GM12878 (cell line): ENCODE results near the gene GGPS1. TPM values are rescaled to one million over a fixed set of nuclear protein-coding genes. Genes with fewer than 3 reads are reported as not detected.
"Not testable (repeated sequence)": the region's sequence is repeated elsewhere in the genome, so short reads cannot be mapped to it uniquely, and the experiment has no call there.

Source experiments
- ATAC-seq: fragments of 200-7000 bp; cut with Tn5 transposase; 3 replicates; pipeline ENCODE4 v1.9.1; 2020; ENCODE audit warnings: mild to moderate bottlenecking, moderate library complexity
- BruUV-seq: library from RNA; stranded (reverse); fragments of 400-500 nt; replicated peaks from 2 replicates; lab custom pipeline; 2021; lab: Mats Ljungman, UMichigan
- CTCF ChIA-PET: fragments of 300-600 bp; sonication (Branson Sonifier 250); formaldehyde crosslinking; extraction: SDS; loops from one replicate; lab custom pipeline; 2021; ENCODE audit warnings: inconsistent platforms; lab: Yijun Ruan, JAX
- POLR2A ChIA-PET: fragments of 350-600 bp; formaldehyde crosslinking; extraction: SDS; loops from one replicate; lab custom pipeline; 2021; ENCODE audit warnings: inconsistent platforms; lab: Charles Lee
- RAD21 ChIA-PET: fragments of 300-600 bp; sonication (Branson Sonifier 250); formaldehyde crosslinking; loops from one replicate; lab custom pipeline; 2023; ENCODE audit warnings: antibody characterized with exemption; ENCODE audit not compliant: unreplicated experiment; lab: Charles Lee
- SMC1A ChIA-PET: fragments of 300-600 bp; sonication (Branson Sonifier 250); formaldehyde crosslinking; loops from one replicate; lab custom pipeline; 2023; ENCODE audit not compliant: unreplicated experiment, uncharacterized antibody; lab: Charles Lee
- DNase-seq: peaks from one replicate; pipeline ENCODE4 v3.0.0-alpha.2; 2011; ENCODE audit warnings: low read depth, low spot score
- FAIRE-seq: peaks from 3 replicates; lab custom pipeline; 2011; peaks lifted over from hg19 to GRCh38; lab: Jason Lieb, UNC
- H2AFZ ChIP-seq: 2 replicates; pipeline ENCODE4 v1.6.0; 2011; ENCODE audit warnings: low read depth, low read length, control low read depth; ENCODE audit not compliant: control insufficient read depth
- H3K27ac ChIP-seq: 2 replicates; pipeline ENCODE4 v1.5.1; 2011; ENCODE audit warnings: control low read depth; ENCODE audit not compliant: control insufficient read depth, insufficient read depth
- H3K27me3 ChIP-seq, 2 experiments: replicated peaks in 1 of 2; 2 replicates each; pipeline versions ENCODE4 v1.6.0 to v1.6.1; 2011; ENCODE audit warnings: low read length in 1 of 2; ENCODE audit not compliant: control insufficient read depth in 2 of 2, insufficient read depth in 2 of 2
- H3K36me3 ChIP-seq, 2 experiments: 2 replicates each; pipeline ENCODE4 v1.5.1; 2011; ENCODE audit warnings: low read length in 1 of 2; ENCODE audit not compliant: control insufficient read depth in 2 of 2, insufficient read depth in 2 of 2
- H3K4me1 ChIP-seq: 2 replicates; pipeline ENCODE4 v1.6.1; 2011; ENCODE audit warnings: mild to moderate bottlenecking, low read length, moderate library complexity, mixed read lengths; ENCODE audit not compliant: control insufficient read depth, insufficient read depth
- H3K4me2 ChIP-seq: 2 replicates; pipeline ENCODE4 v1.6.0; 2011; ENCODE audit warnings: control low read depth; ENCODE audit not compliant: control insufficient read depth, insufficient read depth
- H3K4me3 ChIP-seq: fragments of 200-600 bp; sonication (generic); 2 replicates; pipeline ENCODE4 v1.5.1; 2016
- H3K79me2 ChIP-seq: 2 replicates; pipeline ENCODE4 v1.6.0; 2011; ENCODE audit warnings: low read length; ENCODE audit not compliant: control insufficient read depth, insufficient read depth
- H3K9ac ChIP-seq: 2 replicates; pipeline ENCODE4 v1.8.0; 2011; ENCODE audit warnings: low read length, control low read depth, mixed read lengths; ENCODE audit not compliant: control insufficient read depth, insufficient read depth
- H3K9me3 ChIP-seq: replicated peaks from 3 replicates; pipeline ENCODE4 v1.5.1; 2011; ENCODE audit warnings: mild to moderate bottlenecking, low read length; ENCODE audit not compliant: control insufficient read depth, insufficient read depth
- H4K20me1 ChIP-seq: 2 replicates; pipeline ENCODE4 v1.6.0; 2011; ENCODE audit not compliant: control insufficient read depth, insufficient read depth
- BCL11A ChIP-seq: IDR thresholded peaks from 2 replicates; pipeline ENCODE4 v1.6.1; 2011; ENCODE audit warnings: low read depth, low read length
- IKZF2 ChIP-seq, 2 experiments: fragments of 450-650 bp; IDR thresholded peaks; 2 replicates each; pipeline ENCODE4 v1.6.1; 2017; ENCODE audit warnings: mild to moderate bottlenecking in 2 of 2, moderate library complexity in 2 of 2
- KAT2A ChIP-seq: conservative IDR thresholded peaks from 2 replicates; pipeline ENCODE4 v1.6.1; 2011; ENCODE audit warnings: low read depth, low read length; ENCODE audit not compliant: control insufficient read depth
- MXI1 ChIP-seq: fragments of 150-350 bp; IDR thresholded peaks from 2 replicates; pipeline ENCODE4 v1.6.1; 2011; ENCODE audit warnings: low read depth, mild to moderate bottlenecking, inconsistent platforms, low read length, improper control_type of control experiment
- POU2F2 ChIP-seq: IDR thresholded peaks from 3 replicates; pipeline ENCODE4 v1.6.1; 2011; ENCODE audit warnings: low read depth, mild to moderate bottlenecking, low read length, borderline replicate concordance
- ZNF217 ChIP-seq: fragments of 450-650 bp; IDR thresholded peaks from 2 replicates; pipeline ENCODE4 v1.6.1; 2017; ENCODE audit warnings: antibody characterized with exemption, mild to moderate bottlenecking
- ZNF274 ChIP-seq: IDR thresholded peaks from one replicate; pipeline ENCODE4 v1.8.0; 2011; ENCODE audit not compliant: insufficient read length, insufficient read depth
- WGBS: methylation state at CpG from one replicate; pipeline ENCODE4 v1.1.6; 2016; ENCODE audit warnings: low lambda C conversion rate; ENCODE audit not compliant: insufficient replicate concordance, insufficient coverage; ENCODE audit errors: missing lambda C conversion rate; 5-methylcytosine and 5-hydroxymethylcytosine counted together
- in situ Hi-C: fragments of 300-500 bp; cut with MboI; formaldehyde crosslinking; loops from 9 replicates; pipeline ENCODE4 v1.14.3; 2018; ENCODE audit warnings: mixed read lengths
- intact Hi-C: fragments of 100-400 bp; cut with micrococcal nuclease; formaldehyde crosslinking; loops from one replicate; pipeline ENCODE4 v1.14.2; 2022; ENCODE audit not compliant: unreplicated experiment
- polyA plus RNA-seq, 11 experiments: library from polyadenylated mRNA; depleted of rRNA in 4 of 11; unstranded in 6 of 11; stranded (reverse) in 5 of 11; fragments of >200 nt; fragmentation: Nextera tagmentation in 4 of 11; fragmentation: Illumina TruSeq in 1 of 11; extraction: Ambion mirVana in 4 of 11; extraction: Trizol in 1 of 11; gene quantifications; 1 replicate in 1 of 11; 2 replicates in 10 of 11; pipeline versions ENCODE4 v1.2.1 to v1.2.3, GENCODE V29; 2011 to 2016; ENCODE audit warnings: inconsistent platforms in 2 of 11, missing spikeins in 2 of 11, low read depth in 1 of 11
- total RNA-seq, 4 experiments: library from RNA; depleted of rRNA in 3 of 4; stranded (reverse); fragments of >200 nt in 3 of 4; fragmentation: Illumina TruSeq in 1 of 4; extraction: Trizol in 1 of 4; gene quantifications; 2 replicates each; pipeline versions ENCODE4 v1.2.1 to v1.2.3, GENCODE V29; 2013 to 2021
- TF ChIP-seq, protein P1 (sequence below): IDR thresholded peaks from 2 replicates; pipeline ENCODE4 v1.6.1; 2012; ENCODE audit warnings: improper control_type of control experiment, low read depth, low read length; ENCODE audit not compliant: insufficient replicate concordance

Gene GGPS1
- total and polyA plus RNA-seq, 10 of the 15 experiments (the other 5 are each of a cell fraction or from before 2014, with no cell fraction given): 15.1 to 36.0 (median 25.3) TPM

- POLR2A ChIA-PET: interaction anchor here (0.6 to 1.5 kb wide), 3 partner anchors 9 to 658 kb away, joined by 3 to 6 read pairs (median 5); partner anchors contain the start of gene TBCE
- no peak overlapping the region for H3K4me2 ChIP-seq
- BruUV-seq: no TSS peak
- CTCF ChIA-PET: interaction anchor here (0.5 to 1.4 kb wide), 3 partner anchors 39 to 41 kb away, joined by 4 read pairs; no protein-coding TSS in a partner anchor
- ATAC-seq (peak; percentile 30; the same call in 1 of the 3 replicates), FAIRE-seq (no peak), DNase-seq (no peak)
- RAD21 ChIA-PET: no interaction called here
- TF ChIP-seq BCL11A: no peak
- no peak for TF ChIP-seq POU2F2
- TF ChIP-seq ZNF217: no peak
- no peak for TF ChIP-seq IKZF2 (IDR thresholded peaks at IDR 0.05)
- no peak for TF ChIP-seq MXI1
- no peak for TF ChIP-seq KAT2A
- TF ChIP-seq ZNF274: no peak
- TF ChIP-seq, protein P1, sequence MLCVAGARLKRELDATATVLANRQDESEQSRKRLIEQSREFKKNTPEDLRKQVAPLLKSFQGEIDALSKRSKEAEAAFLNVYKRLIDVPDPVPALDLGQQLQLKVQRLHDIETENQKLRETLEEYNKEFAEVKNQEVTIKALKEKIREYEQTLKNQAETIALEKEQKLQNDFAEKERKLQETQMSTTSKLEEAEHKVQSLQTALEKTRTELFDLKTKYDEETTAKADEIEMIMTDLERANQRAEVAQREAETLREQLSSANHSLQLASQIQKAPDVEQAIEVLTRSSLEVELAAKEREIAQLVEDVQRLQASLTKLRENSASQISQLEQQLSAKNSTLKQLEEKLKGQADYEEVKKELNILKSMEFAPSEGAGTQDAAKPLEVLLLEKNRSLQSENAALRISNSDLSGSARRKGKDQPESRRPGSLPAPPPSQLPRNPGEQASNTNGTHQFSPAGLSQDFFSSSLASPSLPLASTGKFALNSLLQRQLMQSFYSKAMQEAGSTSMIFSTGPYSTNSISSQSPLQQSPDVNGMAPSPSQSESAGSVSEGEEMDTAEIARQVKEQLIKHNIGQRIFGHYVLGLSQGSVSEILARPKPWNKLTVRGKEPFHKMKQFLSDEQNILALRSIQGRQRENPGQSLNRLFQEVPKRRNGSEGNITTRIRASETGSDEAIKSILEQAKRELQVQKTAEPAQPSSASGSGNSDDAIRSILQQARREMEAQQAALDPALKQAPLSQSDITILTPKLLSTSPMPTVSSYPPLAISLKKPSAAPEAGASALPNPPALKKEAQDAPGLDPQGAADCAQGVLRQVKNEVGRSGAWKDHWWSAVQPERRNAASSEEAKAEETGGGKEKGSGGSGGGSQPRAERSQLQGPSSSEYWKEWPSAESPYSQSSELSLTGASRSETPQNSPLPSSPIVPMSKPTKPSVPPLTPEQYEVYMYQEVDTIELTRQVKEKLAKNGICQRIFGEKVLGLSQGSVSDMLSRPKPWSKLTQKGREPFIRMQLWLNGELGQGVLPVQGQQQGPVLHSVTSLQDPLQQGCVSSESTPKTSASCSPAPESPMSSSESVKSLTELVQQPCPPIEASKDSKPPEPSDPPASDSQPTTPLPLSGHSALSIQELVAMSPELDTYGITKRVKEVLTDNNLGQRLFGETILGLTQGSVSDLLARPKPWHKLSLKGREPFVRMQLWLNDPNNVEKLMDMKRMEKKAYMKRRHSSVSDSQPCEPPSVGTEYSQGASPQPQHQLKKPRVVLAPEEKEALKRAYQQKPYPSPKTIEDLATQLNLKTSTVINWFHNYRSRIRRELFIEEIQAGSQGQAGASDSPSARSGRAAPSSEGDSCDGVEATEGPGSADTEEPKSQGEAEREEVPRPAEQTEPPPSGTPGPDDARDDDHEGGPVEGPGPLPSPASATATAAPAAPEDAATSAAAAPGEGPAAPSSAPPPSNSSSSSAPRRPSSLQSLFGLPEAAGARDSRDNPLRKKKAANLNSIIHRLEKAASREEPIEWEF: no peak
- WGBS: 90% methylated on average over 6 of the region's 6 CpGs
- H3K79me2 ChIP-seq: no peaks in the 10 kb centered on the region
- intact Hi-C loops: no loop called here
- no peak overlapping the region for H3K9ac ChIP-seq
- H3K4me3 ChIP-seq: no peak overlapping the region
- H3K4me1 ChIP-seq: no peaks in the 10 kb centered on the region
- H3K36me3 ChIP-seq: peaks cover 0 to 3% of the 10 kb centered on the region in 2 experiments; a peak in 2 of 4 replicates
- H4K20me1 ChIP-seq: no peaks in the 10 kb centered on the region
- H3K9me3 ChIP-seq: no peaks in the 10 kb centered on the region
- H2AFZ ChIP-seq: no peak overlapping the region
- in situ Hi-C loops: no loop called here
- H3K27ac ChIP-seq: no peak overlapping the region
- H3K27me3 ChIP-seq: no peaks in the 10 kb centered on the region
- SMC1A ChIA-PET: interaction anchor here (1.1 to 1.3 kb wide), 2 partner anchors 13 to 118 kb away, joined by 4 to 5 read pairs; no protein-coding TSS in a partner anchor
Measured at GRCh38 chr1:235375919-235376605, 47.7 kb downstream of the GGPS1 start.

DNA sequence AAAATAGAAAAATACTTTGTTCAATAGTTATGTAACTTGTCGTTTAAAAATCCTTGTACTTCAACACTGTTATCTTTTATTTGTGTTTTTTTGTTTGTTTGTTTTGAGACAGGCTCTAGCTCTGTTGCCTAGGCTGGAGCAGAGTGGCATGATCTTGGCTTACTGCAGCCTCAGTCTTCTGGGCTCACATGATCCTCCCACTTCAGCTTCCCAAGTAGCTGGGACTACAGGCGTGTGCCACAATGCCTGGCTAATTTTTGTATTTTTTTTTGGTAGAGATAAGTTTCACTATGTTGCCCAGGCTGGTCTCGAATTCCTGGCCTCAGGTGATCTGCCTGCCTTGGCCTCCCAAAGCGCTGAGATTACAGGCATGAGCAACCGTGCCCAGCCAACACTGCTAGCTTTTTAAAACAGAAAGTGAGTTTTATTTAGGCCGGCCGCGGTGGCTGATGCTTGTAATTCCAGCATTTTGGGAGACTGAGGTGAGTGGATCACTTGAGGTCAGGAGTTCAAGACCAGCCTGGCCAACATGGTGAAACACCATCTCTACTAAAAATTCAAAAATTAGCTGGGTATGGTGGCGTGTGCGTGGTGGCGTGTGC lies 49.9 kb downstream of the GGPS1 start:
- H3K9ac ChIP-seq, intact Hi-C loops, H3K79me2 ChIP-seq, H3K36me3 ChIP-seq, H3K27ac ChIP-seq, H4K20me1 ChIP-seq, H3K9me3 ChIP-seq, DNase-seq, H3K4me2 ChIP-seq, FAIRE-seq, H3K27me3 ChIP-seq, H2AFZ ChIP-seq, H3K4me3 ChIP-seq, ATAC-seq, H3K4me1 ChIP-seq, BruUV-seq, SMC1A ChIA-PET, in situ Hi-C loops: not testable (repeated sequence)
- ChIA-PET RAD21 (interaction anchor here (0.6 kb wide), 1 partner anchor 13 kb away, joined by 3 read pairs; no protein-coding TSS in a partner anchor), POLR2A (interaction anchor here (1.2 kb wide), 1 partner anchor 13 kb away, joined by 3 read pairs; no protein-coding TSS in a partner anchor), CTCF (interaction anchor here (1.1 kb wide), 1 partner anchor 37 kb away, joined by 4 read pairs; no protein-coding TSS in a partner anchor)
- 88% methylated on average over 11 of the region's 11 CpGs for WGBS
